RWPE2 (cell line): ENCODE results near the gene FSCN2.

Source experiments
- ATAC-seq: fragments of 200-7000 bp; cut with Tn5 transposase; 3 replicates; pipeline ENCODE4 v1.9.1; 2021; ENCODE audit warnings: low read depth
- DNase-seq: peaks from one replicate; pipeline ENCODE4 v3.0.0-alpha.2; 2020; ENCODE audit warnings: low spot score
- H3K27ac ChIP-seq: fragments of 450-650 bp; 2 replicates; pipeline ENCODE4 v1.5.1; 2017; ENCODE audit warnings: mild to moderate bottlenecking; ENCODE audit not compliant: poor library complexity, severe bottlenecking
- H3K27me3 ChIP-seq: fragments of 250-450 bp; sonication (Bioruptor Pico); 2 replicates; pipeline ENCODE4 v1.5.1; 2021; ENCODE audit warnings: mild to moderate bottlenecking, moderate library complexity; ENCODE audit not compliant: insufficient read depth, poor library complexity, severe bottlenecking
- H3K36me3 ChIP-seq: fragments of 250-450 bp; sonication (Bioruptor Pico); 2 replicates; pipeline ENCODE4 v1.5.1; 2020; ENCODE audit warnings: low read depth, mild to moderate bottlenecking, moderate library complexity
- H3K4me1 ChIP-seq: fragments of 250-450 bp; sonication (Bioruptor Pico); 2 replicates; pipeline ENCODE4 v1.5.1; 2021; ENCODE audit warnings: mild to moderate bottlenecking, moderate library complexity; ENCODE audit not compliant: insufficient read depth, poor library complexity, severe bottlenecking
- H3K4me3 ChIP-seq: fragments of 250-450 bp; sonication (Bioruptor Pico); 2 replicates; pipeline ENCODE4 v1.5.1; 2021; ENCODE audit warnings: mild to moderate bottlenecking, moderate library complexity; ENCODE audit not compliant: severe bottlenecking
- H3K9me3 ChIP-seq: fragments of 250-450 bp; sonication (Bioruptor Pico); 2 replicates; pipeline ENCODE4 v1.5.1; 2021; ENCODE audit warnings: mild to moderate bottlenecking, moderate library complexity; ENCODE audit not compliant: severe bottlenecking
- TF ChIP-seq, protein P1 (sequence below): fragments of 450-650 bp; IDR thresholded peaks from one replicate; pipeline ENCODE4 v1.5.1; 2017; ENCODE audit warnings: mild to moderate bottlenecking, moderate library complexity; ENCODE audit not compliant: poor library complexity, severe bottlenecking

Gene FSCN2

DNA sequence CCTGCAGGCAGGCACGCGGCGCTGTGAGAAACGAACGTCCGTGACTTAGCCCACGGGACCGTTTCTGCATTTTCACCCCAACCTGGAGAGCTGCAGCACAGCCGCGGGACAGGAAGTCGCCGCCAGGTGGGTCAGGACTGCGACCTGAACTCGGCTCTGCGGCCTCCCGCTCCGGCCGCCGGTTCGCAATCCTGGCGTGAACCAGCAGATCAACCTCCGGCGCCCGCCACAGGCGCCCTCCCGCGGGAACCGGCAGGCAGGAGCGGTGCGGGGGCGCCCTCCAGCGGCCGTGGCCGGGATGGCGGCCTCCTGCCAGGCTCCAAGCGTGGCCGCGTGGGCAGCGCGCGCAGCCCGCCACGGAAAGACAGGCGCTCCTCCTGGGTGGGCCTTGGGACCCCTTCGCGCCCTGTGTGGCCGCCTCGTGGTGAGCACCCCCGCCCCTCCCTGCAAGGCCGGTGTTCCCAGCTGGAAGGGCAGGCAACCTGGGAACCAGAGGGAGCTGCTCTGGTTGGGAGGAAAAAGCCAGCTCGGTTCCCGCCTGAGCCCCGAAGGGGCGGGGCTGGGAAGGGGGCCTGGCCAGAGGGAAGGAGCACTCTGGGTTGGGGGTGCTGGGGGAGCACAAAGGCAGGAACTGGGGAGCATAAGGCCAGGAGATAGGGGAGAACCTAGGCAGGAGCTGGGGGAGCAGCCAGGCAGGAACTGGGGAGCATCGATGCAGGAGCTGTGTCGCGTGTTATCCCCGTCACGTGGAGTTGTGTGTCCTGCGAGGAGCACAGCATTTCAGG is 43.8 kb upstream of the FSCN2 start:
- TF ChIP-seq, protein P1, sequence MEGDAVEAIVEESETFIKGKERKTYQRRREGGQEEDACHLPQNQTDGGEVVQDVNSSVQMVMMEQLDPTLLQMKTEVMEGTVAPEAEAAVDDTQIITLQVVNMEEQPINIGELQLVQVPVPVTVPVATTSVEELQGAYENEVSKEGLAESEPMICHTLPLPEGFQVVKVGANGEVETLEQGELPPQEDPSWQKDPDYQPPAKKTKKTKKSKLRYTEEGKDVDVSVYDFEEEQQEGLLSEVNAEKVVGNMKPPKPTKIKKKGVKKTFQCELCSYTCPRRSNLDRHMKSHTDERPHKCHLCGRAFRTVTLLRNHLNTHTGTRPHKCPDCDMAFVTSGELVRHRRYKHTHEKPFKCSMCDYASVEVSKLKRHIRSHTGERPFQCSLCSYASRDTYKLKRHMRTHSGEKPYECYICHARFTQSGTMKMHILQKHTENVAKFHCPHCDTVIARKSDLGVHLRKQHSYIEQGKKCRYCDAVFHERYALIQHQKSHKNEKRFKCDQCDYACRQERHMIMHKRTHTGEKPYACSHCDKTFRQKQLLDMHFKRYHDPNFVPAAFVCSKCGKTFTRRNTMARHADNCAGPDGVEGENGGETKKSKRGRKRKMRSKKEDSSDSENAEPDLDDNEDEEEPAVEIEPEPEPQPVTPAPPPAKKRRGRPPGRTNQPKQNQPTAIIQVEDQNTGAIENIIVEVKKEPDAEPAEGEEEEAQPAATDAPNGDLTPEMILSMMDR: peak; percentile 99
- Histone ChIP-seq H3K4me1 (peaks cover 3% of the 10 kb centered on the region), H3K27me3 (no peaks in the 10 kb centered on the region), H3K9me3 (no peaks in the 10 kb centered on the region), H3K4me3 (peak overlapping the region; percentile 21), H3K27ac (no peak overlapping the region), H3K36me3 (no peaks in the 10 kb centered on the region)
- ATAC-seq: peak; percentile 66
- DNase-seq: peak; percentile 88

- H3K36me3 ChIP-seq: no peaks in the 10 kb centered on the region
- H3K4me3 ChIP-seq: no peak overlapping the region
- no peaks in the 10 kb centered on the region for H3K9me3 ChIP-seq
- no peak overlapping the region for H3K27ac ChIP-seq
- no peak for ATAC-seq
- H3K27me3 ChIP-seq: no peaks in the 10 kb centered on the region
- DNase-seq: no peak
- TF ChIP-seq, protein P1: no peak
- H3K4me1 ChIP-seq: peaks cover 3% of the 10 kb centered on the region
Measured at GRCh38 chr17:81486199-81486810, 41.9 kb upstream of the FSCN2 start.

- TF ChIP-seq, protein P1: no peak
- H3K27me3 ChIP-seq: no peaks in the 10 kb centered on the region
- ATAC-seq (no peak), DNase-seq (no peak)
- peak overlapping the region; percentile 42 for H3K27ac ChIP-seq
- no peaks in the 10 kb centered on the region for H3K9me3 ChIP-seq
- peak overlapping the region; percentile 44 for H3K4me3 ChIP-seq
- H3K36me3 ChIP-seq: no peaks in the 10 kb centered on the region
- peaks cover 3% of the 10 kb centered on the region for H3K4me1 ChIP-seq
Measured at GRCh38 chr17:81487089-81487486, 41.1 kb upstream of the FSCN2 start.

- no peaks in the 10 kb centered on the region for H3K27me3 ChIP-seq
- TF ChIP-seq, protein P1: no peak
- no peaks in the 10 kb centered on the region for H3K36me3 ChIP-seq
- H3K4me1 ChIP-seq: peaks cover 3% of the 10 kb centered on the region
- DNase-seq (peak; percentile 68), ATAC-seq (peak; percentile 74)
- H3K27ac ChIP-seq: peak overlapping the region; percentile 42
- peak overlapping the region; percentile 44 for H3K4me3 ChIP-seq
- no peaks in the 10 kb centered on the region for H3K9me3 ChIP-seq
Measured at GRCh38 chr17:81487487-81488275, 40.5 kb upstream of the FSCN2 start.
